Stimulated activated CD4-positive, alpha-beta T cell treated with anti-CD3 and anti-CD28 coated beads, TNF-alpha, amount 100 ng/mL, for 1 hour (primary cell): ENCODE measurements around the gene KCNK4.
"Not testable (repeated sequence)": the region's sequence is repeated elsewhere in the genome, so short reads cannot be mapped to it uniquely, and the experiment has no call there.

Source experiments
- DNase-seq, 3 donors: peaks; one replicate each; pipeline ENCODE4 v3.0.0-alpha.2; 2020; ENCODE audit warnings: low read depth in 3 of 3, low spot score in 1 of 3

KCNK4 gene

GRCh38 chr11:64305691-64306562, 14.8 kb downstream of the KCNK4 start:
- peak in 2 of 3 donors; percentile 51 to 56 for DNase-seq

- no peak for DNase-seq
Measured at GRCh38 chr11:64306563-64306875, 15.4 kb downstream of the KCNK4 start.

- no peak for DNase-seq
Measured at GRCh38 chr11:64306876-64307622, 15.9 kb downstream of the KCNK4 start.

- DNase-seq: not testable (repeated sequence)
Measured at GRCh38 chr11:64307795-64308194, 16.7 kb downstream of the KCNK4 start.

GRCh38 chr11:64312947-64313346, 21.8 kb downstream of the KCNK4 start:
- no peak for DNase-seq

- no peak for DNase-seq
Measured at GRCh38 chr11:64313491-64314145, 22.5 kb downstream of the KCNK4 start.

GRCh38 chr11:64314146-64314804, 23.2 kb downstream of the KCNK4 start:
- no peak for DNase-seq

- no peak for DNase-seq
Measured at GRCh38 chr11:64314805-64315561, 23.9 kb downstream of the KCNK4 start.

GRCh38 chr11:64315667-64316526, 24.8 kb downstream of the KCNK4 start:
- not testable (repeated sequence) for DNase-seq

GRCh38 chr11:64316672-64317324, 25.7 kb downstream of the KCNK4 start:
- peak in 1 of 3 donors; percentile 33 for DNase-seq

GRCh38 chr11:64317325-64317960, 26.3 kb downstream of the KCNK4 start, which contains the start of gene TRMT112:
TSS of gene TRMT112 (minus strand) at chr11:64317559. CDS start at chr11:64317526, 33 bp downstream.
- DNase-seq: peak; percentile 81 to 95 (median 88)

GRCh38 chr11:64317961-64318765, 27.1 kb downstream of the KCNK4 start, which contains the start of gene PRDX5:
TSS of gene PRDX5 (plus strand) at chr11:64318121. CDS start at chr11:64318216, 95 bp downstream.
- peak; percentile 86 to 91 (median 88) for DNase-seq

- no peak for DNase-seq
Measured at GRCh38 chr11:64318766-64319761, 28.0 kb downstream of the KCNK4 start.

GRCh38 chr11:64320556-64320955, 29.5 kb downstream of the KCNK4 start:
- no peak for DNase-seq

GRCh38 chr11:64321026-64321425, 29.9 kb downstream of the KCNK4 start:
- no peak for DNase-seq

- DNase-seq: no peak
Measured at GRCh38 chr11:64321533-64321932, 30.4 kb downstream of the KCNK4 start.
